Measurements from ENCODE around the gene RPN2. TPM values are rescaled to one million over a fixed set of nuclear protein-coding genes. Genes with fewer than 3 reads are reported as not detected.
A peak's percentile ranks its signal among the peaks of the same experiment; 100 is the strongest.

RPN2 gene
- total and polyA plus RNA-seq, 2 of the 13 experiments (the other 11 are each of a cell fraction or from before 2014, with no cell fraction given) = 587 to 1,818 TPM

- no peak for TF ChIP-seq ZNF512 (CRISPR knock-in tag; IDR thresholded peaks at IDR 0.05)
- no peak for TF ChIP-seq ZMYM2 (CRISPR knock-in tag; IDR thresholded peaks at IDR 0.05)
- peak; percentile 39; the same call in 1 of the 2 replicates for TF ChIP-seq ADNP (CRISPR knock-in tag; IDR thresholded peaks at IDR 0.05)
- peak; percentile 76; the same call in 1 of the 2 replicates for TF ChIP-seq ZNF891 (CRISPR knock-in tag; IDR thresholded peaks at IDR 0.05)
- TF ChIP-seq ZBTB7A (CRISPR knock-in tag; IDR thresholded peaks at IDR 0.05) = 0 out of 2 replicates have a peak, but pooled peaks have one; percentile 16
- no peak for TF ChIP-seq FOXC1 (CRISPR knock-in tag; IDR thresholded peaks at IDR 0.05; ENCODE audit: borderline replicate concordance)
- peak; percentile 32; the same call in 1 of the 2 replicates for TF ChIP-seq ZNF574 (CRISPR knock-in tag; IDR thresholded peaks at IDR 0.05)
- no peak for TF ChIP-seq ZSCAN31 (CRISPR knock-in tag; IDR thresholded peaks at IDR 0.05; ENCODE audit: low read depth)
- 0 out of 2 replicates have a peak, but pooled peaks have one; percentile 8 for TF ChIP-seq TFE3 (CRISPR knock-in tag; IDR thresholded peaks at IDR 0.05)
- no peak for TF ChIP-seq ZNF780A (CRISPR knock-in tag; IDR thresholded peaks at IDR 0.05)
- peak; percentile 53; the same call in 1 of the 2 replicates for TF ChIP-seq MAFF (IDR thresholded peaks at IDR 0.05; ENCODE audit: low read depth, low read length)
- no peak for TF ChIP-seq CC2D1A (CRISPR knock-in tag; IDR thresholded peaks at IDR 0.05)
- no peak; the same call in 1 of the 2 replicates for TF ChIP-seq HMGXB3 (CRISPR knock-in tag; IDR thresholded peaks at IDR 0.05; ENCODE audit: borderline replicate concordance)
- no peak for TF ChIP-seq ZBTB10 (CRISPR knock-in tag; IDR thresholded peaks at IDR 0.05; ENCODE audit: borderline replicate concordance)
- TF ChIP-seq FOXM1 (CRISPR knock-in tag; IDR thresholded peaks at IDR 0.05) = no peak
These were observed 104.5 kb downstream of the RPN2 start (continued) for GRCh38 chr20:37283530-37284195.

Measured in HepG2 (cell line).